GM18858 (cell line): ENCODE results near the gene SYK.

Experiments used
- ATAC-seq: cut with Tn5 transposase; IDR thresholded peaks from one replicate; pipeline ENCODE4 v1.9.1; 2021; ENCODE audit not compliant: unreplicated experiment

SYK gene

GRCh38 chr9:90846770-90847419 is 45.3 kb downstream of the SYK start:
- ATAC-seq, result no peak

GRCh38 chr9:90847971-90848370 is 46.4 kb downstream of the SYK start:
- ATAC-seq, result no peak

- no peak for ATAC-seq
These were observed 47.2 kb downstream of the SYK start for GRCh38 chr9:90848866-90849265.

- ATAC-seq, result no peak
These were observed 49.8 kb downstream of the SYK start for GRCh38 chr9:90851444-90851843.

- no peak for ATAC-seq
These were observed 52.3 kb downstream of the SYK start for GRCh38 chr9:90853945-90854344.

- ATAC-seq, result no peak
These were observed 53.1 kb downstream of the SYK start for GRCh38 chr9:90854637-90855175.

- ATAC-seq, result no peak
These were observed 53.7 kb downstream of the SYK start for GRCh38 chr9:90855208-90855902.

- no peak for ATAC-seq
These were observed 55.5 kb downstream of the SYK start for GRCh38 chr9:90857091-90857490.

GRCh38 chr9:90857855-90858254 is 56.2 kb downstream of the SYK start:
- no peak for ATAC-seq

- ATAC-seq, result no peak
These were observed 56.9 kb downstream of the SYK start for GRCh38 chr9:90858457-90858901.

- ATAC-seq, result no peak
These were observed 58.8 kb downstream of the SYK start for GRCh38 chr9:90860382-90860781.

- no peak for ATAC-seq
These were observed 59.2 kb downstream of the SYK start for GRCh38 chr9:90860826-90861225.

- ATAC-seq, result no peak
These were observed 59.8 kb downstream of the SYK start for GRCh38 chr9:90861380-90861779.

- ATAC-seq, result no peak
These were observed 60.5 kb downstream of the SYK start for GRCh38 chr9:90861826-90862740.

GRCh38 chr9:90864779-90865178 is 63.2 kb downstream of the SYK start:
- no peak for ATAC-seq

GRCh38 chr9:90867101-90867500 is 65.5 kb downstream of the SYK start:
- no peak for ATAC-seq

GRCh38 chr9:90868555-90868954 is 66.9 kb downstream of the SYK start:
- ATAC-seq, result no peak

- ATAC-seq, result no peak
These were observed 67.7 kb downstream of the SYK start for GRCh38 chr9:90869361-90869760.

GRCh38 chr9:90870621-90871326 is 69.2 kb downstream of the SYK start:
- no peak for ATAC-seq

GRCh38 chr9:90871327-90871935 is 69.8 kb downstream of the SYK start:
- no peak for ATAC-seq
